ENCODE measurements around the gene SPTBN4.

The SPTBN4 gene

DNA sequence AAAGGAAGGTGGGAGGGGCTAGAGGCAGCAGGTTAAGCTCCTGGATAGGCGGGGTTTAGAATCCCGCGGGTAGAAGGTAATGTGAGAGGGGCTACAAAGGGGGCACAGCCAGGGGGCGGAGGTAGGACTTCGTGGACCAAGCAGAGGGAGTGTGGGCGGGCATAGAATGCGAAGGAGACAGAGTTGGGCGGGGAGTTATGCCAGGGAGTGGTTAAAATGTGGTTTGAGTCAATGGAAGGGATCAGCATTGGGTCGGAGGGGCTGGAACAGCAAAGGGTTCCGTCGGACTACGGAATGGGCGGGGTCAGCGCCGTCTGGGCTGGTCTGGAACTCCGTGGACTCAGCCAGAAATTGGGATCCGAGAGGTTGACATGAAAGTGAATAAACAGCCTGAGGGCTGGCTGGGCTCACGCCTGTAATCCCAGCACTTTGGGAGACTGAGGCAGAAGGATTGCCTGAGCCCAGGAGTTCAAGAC is 137.4 kb downstream of the SPTBN4 start:
- TF ChIP-seq EGR1 (IDR thresholded peaks at IDR 0.05) (peak; percentile 67), CEBPB (IDR thresholded peaks at IDR 0.05) (no peak)

DNA sequence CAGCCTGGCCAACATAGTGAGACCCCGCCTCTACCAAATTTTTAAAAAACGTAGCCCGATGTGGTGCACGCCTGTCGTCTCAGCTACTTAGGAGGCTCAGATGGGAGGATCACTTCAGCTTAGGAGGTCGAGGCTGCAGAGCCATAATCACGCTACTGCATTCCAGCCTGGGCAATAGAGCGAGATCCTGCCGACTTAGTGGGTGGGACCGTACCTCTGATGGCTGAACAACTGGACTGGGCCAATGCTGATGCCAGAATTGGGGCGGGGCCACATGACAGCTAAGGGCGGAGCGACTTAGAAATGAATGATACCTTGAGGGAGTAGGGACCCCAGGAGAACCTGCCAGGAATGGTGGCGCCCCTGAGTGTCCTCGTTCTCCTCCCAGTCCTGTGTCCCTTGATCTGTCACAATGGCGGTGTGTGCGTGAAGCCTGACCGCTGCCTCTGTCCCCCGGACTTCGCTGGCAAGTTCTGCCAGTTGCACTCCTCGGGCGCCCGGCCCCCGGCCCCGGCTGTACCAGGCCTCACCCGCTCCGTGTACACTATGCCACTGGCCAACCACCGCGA is 137.9 kb downstream of the SPTBN4 start:
- TF ChIP-seq NFIC (IDR thresholded peaks at IDR 0.05) (no peak), EGR1 (IDR thresholded peaks at IDR 0.05) (no peak), TEAD4 (IDR thresholded peaks at IDR 0.05) (no peak), FOXM1 (IDR thresholded peaks at IDR 0.05; ENCODE audit: borderline replicate concordance, low read depth) (no peak), EP300 (IDR thresholded peaks at IDR 0.05; ENCODE audit: borderline replicate concordance) (no peak), YY1 (IDR thresholded peaks at IDR 0.05; ENCODE audit: low read depth) (no peak), RAD21 (IDR thresholded peaks at IDR 0.05; ENCODE audit: low read depth) (no peak), CREB1 (IDR thresholded peaks at IDR 0.05; ENCODE audit: low read depth) (no peak), CEBPB (IDR thresholded peaks at IDR 0.05) (no peak), ZBTB7A (IDR thresholded peaks at IDR 0.05; ENCODE audit: low read depth) (no peak), TCF12 (IDR thresholded peaks at IDR 0.05; ENCODE audit: low read depth) (no peak), TAF1 (IDR thresholded peaks at IDR 0.05; ENCODE audit: low read depth) (no peak)
- TF ChIP-seq, protein P1, sequence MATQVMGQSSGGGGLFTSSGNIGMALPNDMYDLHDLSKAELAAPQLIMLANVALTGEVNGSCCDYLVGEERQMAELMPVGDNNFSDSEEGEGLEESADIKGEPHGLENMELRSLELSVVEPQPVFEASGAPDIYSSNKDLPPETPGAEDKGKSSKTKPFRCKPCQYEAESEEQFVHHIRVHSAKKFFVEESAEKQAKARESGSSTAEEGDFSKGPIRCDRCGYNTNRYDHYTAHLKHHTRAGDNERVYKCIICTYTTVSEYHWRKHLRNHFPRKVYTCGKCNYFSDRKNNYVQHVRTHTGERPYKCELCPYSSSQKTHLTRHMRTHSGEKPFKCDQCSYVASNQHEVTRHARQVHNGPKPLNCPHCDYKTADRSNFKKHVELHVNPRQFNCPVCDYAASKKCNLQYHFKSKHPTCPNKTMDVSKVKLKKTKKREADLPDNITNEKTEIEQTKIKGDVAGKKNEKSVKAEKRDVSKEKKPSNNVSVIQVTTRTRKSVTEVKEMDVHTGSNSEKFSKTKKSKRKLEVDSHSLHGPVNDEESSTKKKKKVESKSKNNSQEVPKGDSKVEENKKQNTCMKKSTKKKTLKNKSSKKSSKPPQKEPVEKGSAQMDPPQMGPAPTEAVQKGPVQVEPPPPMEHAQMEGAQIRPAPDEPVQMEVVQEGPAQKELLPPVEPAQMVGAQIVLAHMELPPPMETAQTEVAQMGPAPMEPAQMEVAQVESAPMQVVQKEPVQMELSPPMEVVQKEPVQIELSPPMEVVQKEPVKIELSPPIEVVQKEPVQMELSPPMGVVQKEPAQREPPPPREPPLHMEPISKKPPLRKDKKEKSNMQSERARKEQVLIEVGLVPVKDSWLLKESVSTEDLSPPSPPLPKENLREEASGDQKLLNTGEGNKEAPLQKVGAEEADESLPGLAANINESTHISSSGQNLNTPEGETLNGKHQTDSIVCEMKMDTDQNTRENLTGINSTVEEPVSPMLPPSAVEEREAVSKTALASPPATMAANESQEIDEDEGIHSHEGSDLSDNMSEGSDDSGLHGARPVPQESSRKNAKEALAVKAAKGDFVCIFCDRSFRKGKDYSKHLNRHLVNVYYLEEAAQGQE (IDR thresholded peaks at IDR 0.05; ENCODE audit: low read depth), result no peak
- TF ChIP-seq, protein P2, sequence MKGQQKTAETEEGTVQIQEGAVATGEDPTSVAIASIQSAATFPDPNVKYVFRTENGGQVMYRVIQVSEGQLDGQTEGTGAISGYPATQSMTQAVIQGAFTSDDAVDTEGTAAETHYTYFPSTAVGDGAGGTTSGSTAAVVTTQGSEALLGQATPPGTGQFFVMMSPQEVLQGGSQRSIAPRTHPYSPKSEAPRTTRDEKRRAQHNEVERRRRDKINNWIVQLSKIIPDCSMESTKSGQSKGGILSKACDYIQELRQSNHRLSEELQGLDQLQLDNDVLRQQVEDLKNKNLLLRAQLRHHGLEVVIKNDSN (IDR thresholded peaks at IDR 0.05), result no peak
- TF ChIP-seq, protein P3, sequence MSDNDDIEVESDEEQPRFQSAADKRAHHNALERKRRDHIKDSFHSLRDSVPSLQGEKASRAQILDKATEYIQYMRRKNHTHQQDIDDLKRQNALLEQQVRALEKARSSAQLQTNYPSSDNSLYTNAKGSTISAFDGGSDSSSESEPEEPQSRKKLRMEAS (IDR thresholded peaks at IDR 0.05), result no peak

DNA sequence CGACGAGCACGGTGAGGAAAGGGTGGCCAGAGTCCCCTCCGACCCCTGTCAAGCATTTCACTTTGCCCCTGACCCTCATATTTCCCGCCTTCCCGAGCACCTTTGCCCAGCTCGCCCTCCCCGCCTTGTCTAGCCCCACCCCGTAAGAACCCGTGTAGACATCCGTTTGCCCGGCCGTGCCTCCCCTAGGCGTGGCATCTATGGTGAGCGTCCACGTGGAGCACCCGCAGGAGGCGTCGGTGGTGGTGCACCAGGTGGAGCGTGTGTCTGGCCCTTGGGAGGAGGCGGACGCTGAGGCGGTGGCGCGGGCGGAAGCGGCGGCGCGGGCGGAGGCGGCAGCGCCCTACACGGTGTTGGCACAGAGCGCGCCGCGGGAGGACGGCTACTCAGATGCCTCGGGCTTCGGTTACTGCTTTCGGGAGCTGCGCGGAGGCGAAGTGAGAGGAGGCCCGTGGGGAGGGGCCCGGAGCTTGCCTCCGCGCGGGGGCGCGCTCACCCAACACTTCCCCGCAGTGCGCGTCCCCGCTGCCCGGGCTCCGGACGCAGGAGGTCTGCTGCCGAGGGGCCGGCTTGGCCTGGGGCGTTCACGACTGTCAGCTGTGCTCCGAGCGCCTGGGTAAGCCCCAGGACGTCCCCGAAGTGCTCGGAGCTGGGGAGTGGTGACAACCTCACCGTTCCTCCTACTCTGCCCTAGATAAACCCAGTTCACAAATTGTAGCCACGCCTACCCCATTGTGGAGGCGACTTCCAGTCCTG is 138.6 kb downstream of the SPTBN4 start:
- TF ChIP-seq, protein P1 (IDR thresholded peaks at IDR 0.05; ENCODE audit: low read depth), result no peak
- TF ChIP-seq, protein P3 (IDR thresholded peaks at IDR 0.05), result peak; percentile 99
- TF ChIP-seq TEAD4 (IDR thresholded peaks at IDR 0.05) (peak; percentile 61), FOXM1 (IDR thresholded peaks at IDR 0.05; ENCODE audit: borderline replicate concordance, low read depth) (no peak), TCF12 (IDR thresholded peaks at IDR 0.05; ENCODE audit: low read depth) (peak; percentile 85), EGR1 (IDR thresholded peaks at IDR 0.05) (peak; percentile 93), EP300 (IDR thresholded peaks at IDR 0.05; ENCODE audit: borderline replicate concordance) (peak; percentile 21; the same call in 1 of the 2 replicates), NFIC (IDR thresholded peaks at IDR 0.05) (peak; percentile 61), RAD21 (IDR thresholded peaks at IDR 0.05; ENCODE audit: low read depth) (peak; percentile 31; the same call in 1 of the 2 replicates), YY1 (IDR thresholded peaks at IDR 0.05; ENCODE audit: low read depth) (0 out of 2 replicates have a peak, but pooled peaks have one; percentile 43), CREB1 (IDR thresholded peaks at IDR 0.05; ENCODE audit: low read depth) (peak; percentile 31; the same call in 1 of the 2 replicates), ZBTB7A (IDR thresholded peaks at IDR 0.05; ENCODE audit: low read depth) (peak; percentile 30; the same call in 1 of the 2 replicates), TAF1 (IDR thresholded peaks at IDR 0.05; ENCODE audit: low read depth) (peak; percentile 50; the same call in 1 of the 2 replicates), CEBPB (IDR thresholded peaks at IDR 0.05) (no peak; the same call in 1 of the 2 replicates)
- TF ChIP-seq, protein P2 (IDR thresholded peaks at IDR 0.05), result peak; percentile 86

DNA sequence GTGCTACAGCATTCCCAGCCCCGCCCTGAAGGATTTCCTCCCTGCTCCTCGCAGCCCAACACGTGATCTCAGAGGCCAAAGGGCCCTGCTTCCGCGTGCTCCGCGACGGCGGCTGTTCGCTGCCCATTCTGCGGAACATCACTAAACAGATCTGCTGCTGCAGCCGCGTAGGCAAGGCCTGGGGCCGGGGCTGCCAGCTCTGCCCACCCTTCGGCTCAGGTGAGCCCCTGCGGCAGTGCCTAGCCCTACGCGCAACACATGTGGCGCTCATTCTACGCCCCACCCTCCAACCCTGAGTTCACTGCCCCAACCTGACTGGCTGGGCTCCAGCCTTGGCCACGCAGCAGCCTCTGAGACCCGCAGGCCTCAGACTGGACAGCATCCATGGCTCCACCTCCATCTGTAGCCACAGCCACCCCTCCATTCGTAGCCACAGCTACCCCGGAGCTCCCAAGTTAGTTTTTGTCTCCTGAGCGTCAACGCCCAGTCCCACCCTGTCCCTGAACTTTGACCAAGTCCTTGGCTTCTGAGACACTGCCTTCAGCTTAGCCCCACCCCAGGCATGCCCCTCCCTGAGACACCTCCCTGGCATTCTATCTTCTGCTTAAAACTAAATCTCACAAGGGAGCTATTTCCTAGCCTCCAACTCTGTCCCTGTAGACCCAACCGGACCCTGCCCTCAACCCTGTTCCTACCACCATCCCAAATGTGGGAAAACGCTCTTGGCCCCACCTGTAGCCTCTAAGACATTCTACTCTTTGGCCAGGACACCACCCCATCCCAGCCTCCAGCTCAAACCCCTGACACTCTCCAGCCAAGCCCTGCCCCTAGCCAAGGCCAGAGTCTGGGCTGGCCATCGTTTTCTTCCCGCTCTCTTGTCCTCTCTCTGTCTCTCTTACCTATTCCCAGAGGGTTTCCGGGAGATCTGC is 140.8 kb downstream of the SPTBN4 start:
- TF ChIP-seq EGR1 (IDR thresholded peaks at IDR 0.05) (no peak), EP300 (IDR thresholded peaks at IDR 0.05; ENCODE audit: borderline replicate concordance) (no peak), RAD21 (IDR thresholded peaks at IDR 0.05; ENCODE audit: low read depth) (no peak), YY1 (IDR thresholded peaks at IDR 0.05; ENCODE audit: low read depth) (no peak), CEBPB (IDR thresholded peaks at IDR 0.05) (no peak), FOXM1 (IDR thresholded peaks at IDR 0.05; ENCODE audit: borderline replicate concordance, low read depth) (no peak), CREB1 (IDR thresholded peaks at IDR 0.05; ENCODE audit: low read depth) (no peak), ZBTB7A (IDR thresholded peaks at IDR 0.05; ENCODE audit: low read depth) (no peak), TCF12 (IDR thresholded peaks at IDR 0.05; ENCODE audit: low read depth) (no peak), NFIC (IDR thresholded peaks at IDR 0.05) (no peak), TAF1 (IDR thresholded peaks at IDR 0.05; ENCODE audit: low read depth) (no peak), TEAD4 (IDR thresholded peaks at IDR 0.05) (no peak)
- TF ChIP-seq, protein P1 (IDR thresholded peaks at IDR 0.05; ENCODE audit: low read depth), result no peak
- TF ChIP-seq, protein P3 (IDR thresholded peaks at IDR 0.05), result no peak
- TF ChIP-seq, protein P2 (IDR thresholded peaks at IDR 0.05), result no peak

Data from Ishikawa (cell line).